Kidney epithelial cell (primary cell): ENCODE measurements around the gene GNB5. TPM values are rescaled to one million over a fixed set of nuclear protein-coding genes. Genes with fewer than 3 reads are reported as not detected.

Experiments
- DNase-seq: peaks from one replicate; pipeline ENCODE4 v3.0.0-alpha.2; 2010; ENCODE audit warnings: low read depth
- H3K27me3 ChIP-seq: 2 replicates; pipeline ENCODE4 v1.6.0; 2011; ENCODE audit warnings: low read length; ENCODE audit not compliant: control insufficient read depth, insufficient read depth
- H3K36me3 ChIP-seq: 2 replicates; pipeline ENCODE4 v1.5.1; 2011; ENCODE audit warnings: low read length; ENCODE audit not compliant: control insufficient read depth, insufficient read depth
- H3K4me3 ChIP-seq: 2 replicates; pipeline ENCODE4 v1.5.1; 2011; ENCODE audit warnings: low read depth, mild to moderate bottlenecking, control low read depth, low read length
- CTCF ChIP-seq: IDR thresholded peaks from 2 replicates; pipeline ENCODE4 v1.5.1; 2011; ENCODE audit warnings: mild to moderate bottlenecking, moderate library complexity, low read length, control low read depth, inconsistent platforms; ENCODE audit not compliant: insufficient read depth, poor library complexity, severe bottlenecking
- total RNA-seq: library from RNA; depleted of rRNA; stranded (reverse); fragments of >200 nt; gene quantifications from 2 replicates; pipeline ENCODE4 v1.2.3, GENCODE V29; 2015

GNB5 gene
- total RNA-seq, 1 donor from 2014 or later, result 46.7 TPM

- H3K27me3 ChIP-seq, result no peaks in the 10 kb centered on the region
- DNase-seq, result no peak
- TF ChIP-seq CTCF, result no peak
- no peak overlapping the region for H3K4me3 ChIP-seq
- H3K36me3 ChIP-seq, result peaks cover 2% of the 10 kb centered on the region
Measured at GRCh38 chr15:52148403-52148802, 42.8 kb downstream of the GNB5 start.

GRCh38 chr15:52146776-52147175 is 44.4 kb downstream of the GNB5 start:
- DNase-seq, result no peak
- TF ChIP-seq CTCF, result no peak
- Histone ChIP-seq H3K4me3 (no peak overlapping the region), H3K27me3 (no peaks in the 10 kb centered on the region), H3K36me3 (peaks cover 2% of the 10 kb centered on the region)

- no peak overlapping the region for H3K4me3 ChIP-seq
- no peaks in the 10 kb centered on the region for H3K27me3 ChIP-seq
- TF ChIP-seq CTCF, result no peak
- H3K36me3 ChIP-seq, result peaks cover 2% of the 10 kb centered on the region
- DNase-seq, result no peak
Measured at GRCh38 chr15:52146261-52146660, 44.9 kb downstream of the GNB5 start.

GRCh38 chr15:52144656-52145178 is 46.5 kb downstream of the GNB5 start:
- peaks cover 1% of the 10 kb centered on the region for H3K36me3 ChIP-seq
- TF ChIP-seq CTCF, result no peak
- DNase-seq, result no peak
- no peaks in the 10 kb centered on the region for H3K27me3 ChIP-seq
- no peak overlapping the region for H3K4me3 ChIP-seq

- Histone ChIP-seq H3K27me3 (no peaks in the 10 kb centered on the region), H3K4me3 (no peak overlapping the region), H3K36me3 (no peaks in the 10 kb centered on the region)
- peak; percentile 32 for DNase-seq
- no peak for TF ChIP-seq CTCF
Measured at GRCh38 chr15:52143873-52144272, 47.3 kb downstream of the GNB5 start.

GRCh38 chr15:52140646-52141045 is 50.5 kb downstream of the GNB5 start:
- Histone ChIP-seq H3K36me3 (peaks cover 2% of the 10 kb centered on the region), H3K27me3 (no peaks in the 10 kb centered on the region), H3K4me3 (no peak overlapping the region)
- DNase-seq, result no peak
- TF ChIP-seq CTCF, result no peak
